ENCODE data around the gene MCEMP1. TPM values are rescaled to one million over a fixed set of nuclear protein-coding genes. Genes with fewer than 3 reads are reported as not detected.

The MCEMP1 gene
- total RNA-seq, 1 experiment from 2014 or later = not detected

DNA sequence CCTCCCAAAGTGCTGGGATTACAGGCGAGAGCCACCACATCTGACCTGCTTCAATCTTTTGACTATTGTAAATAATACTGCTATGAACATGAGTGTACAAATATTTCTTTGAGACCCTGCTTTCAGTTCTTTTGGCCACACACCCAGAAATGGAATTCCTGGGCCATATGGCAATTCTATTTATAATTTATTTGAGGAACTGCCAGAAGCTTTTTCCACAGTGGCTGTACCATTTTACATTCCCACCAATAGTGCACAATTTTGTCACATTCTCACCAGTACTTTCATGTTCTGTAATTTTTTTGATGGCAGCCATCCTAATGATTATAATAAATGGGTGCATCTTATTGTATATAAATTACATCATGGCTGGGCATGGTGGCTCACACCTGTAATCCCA, 38.8 kb downstream of the MCEMP1 start:
- Mint-ChIP-seq H3K36me3 (ENCODE audit: insufficient read depth, unreplicated experiment) (no peaks in the 10 kb centered on the region), H3K27me3 (ENCODE audit: unreplicated experiment) (peaks cover 7% of the 10 kb centered on the region), H3K4me3 (ENCODE audit: low read depth, unreplicated experiment) (no peak overlapping the region), H3K4me1 (ENCODE audit: low read depth, unreplicated experiment) (no peaks in the 10 kb centered on the region), H3K9me3 (ENCODE audit: low read depth, unreplicated experiment) (no peaks in the 10 kb centered on the region), H3K27ac (ENCODE audit: unreplicated experiment) (no peak overlapping the region)
- intact Hi-C loops (cut with micrococcal nuclease; ENCODE audit: unreplicated experiment) = no loop called here
- BruUV-seq (replicated peaks) = no TSS peak
- TF ChIP-seq, protein P1, sequence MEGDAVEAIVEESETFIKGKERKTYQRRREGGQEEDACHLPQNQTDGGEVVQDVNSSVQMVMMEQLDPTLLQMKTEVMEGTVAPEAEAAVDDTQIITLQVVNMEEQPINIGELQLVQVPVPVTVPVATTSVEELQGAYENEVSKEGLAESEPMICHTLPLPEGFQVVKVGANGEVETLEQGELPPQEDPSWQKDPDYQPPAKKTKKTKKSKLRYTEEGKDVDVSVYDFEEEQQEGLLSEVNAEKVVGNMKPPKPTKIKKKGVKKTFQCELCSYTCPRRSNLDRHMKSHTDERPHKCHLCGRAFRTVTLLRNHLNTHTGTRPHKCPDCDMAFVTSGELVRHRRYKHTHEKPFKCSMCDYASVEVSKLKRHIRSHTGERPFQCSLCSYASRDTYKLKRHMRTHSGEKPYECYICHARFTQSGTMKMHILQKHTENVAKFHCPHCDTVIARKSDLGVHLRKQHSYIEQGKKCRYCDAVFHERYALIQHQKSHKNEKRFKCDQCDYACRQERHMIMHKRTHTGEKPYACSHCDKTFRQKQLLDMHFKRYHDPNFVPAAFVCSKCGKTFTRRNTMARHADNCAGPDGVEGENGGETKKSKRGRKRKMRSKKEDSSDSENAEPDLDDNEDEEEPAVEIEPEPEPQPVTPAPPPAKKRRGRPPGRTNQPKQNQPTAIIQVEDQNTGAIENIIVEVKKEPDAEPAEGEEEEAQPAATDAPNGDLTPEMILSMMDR (IDR thresholded peaks at IDR 0.05; ENCODE audit: unreplicated experiment) = no peak
- no peak for DNase-seq
- CTCF ChIA-PET = no interaction called here

DNA sequence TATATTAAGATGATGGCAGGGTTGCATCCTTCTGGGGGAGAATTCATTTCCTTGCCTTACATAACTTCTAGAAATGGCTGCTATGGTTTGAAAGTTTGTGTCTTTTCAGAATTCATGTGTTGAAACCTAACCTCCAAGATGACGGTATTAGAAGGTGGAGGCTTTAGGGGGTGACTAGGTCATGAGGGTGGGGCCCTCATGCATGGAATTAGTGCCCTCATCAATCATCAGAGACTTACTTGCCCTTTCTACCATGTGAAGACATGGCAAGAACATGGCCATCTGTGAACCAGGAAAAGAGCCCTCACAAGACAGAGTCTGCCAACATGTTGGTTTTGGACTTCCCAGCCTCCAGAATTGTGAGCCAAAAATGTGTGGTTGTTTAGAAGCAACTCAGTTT, 39.9 kb downstream of the MCEMP1 start:
- no TSS peak for BruUV-seq (replicated peaks)

DNA sequence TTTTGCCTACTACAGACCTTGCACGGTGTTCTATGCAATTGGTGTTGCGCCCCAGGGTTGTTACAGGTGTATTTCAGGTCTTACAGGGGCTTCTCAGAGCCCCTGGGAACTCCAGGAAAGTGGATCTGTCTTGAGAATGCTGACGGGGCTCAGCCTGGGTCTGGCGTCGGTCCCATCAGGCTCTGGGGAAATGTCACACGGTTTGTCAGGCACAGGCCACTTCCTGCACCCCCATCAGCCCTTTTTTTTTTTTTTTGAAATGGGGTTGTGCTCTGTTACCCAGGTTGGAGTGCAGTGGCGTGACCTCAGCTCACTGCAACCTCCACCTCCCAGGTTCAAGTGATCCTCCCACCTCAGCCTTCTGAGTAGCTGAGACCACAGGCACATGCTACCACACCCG, 41.8 kb downstream of the MCEMP1 start:
- Mint-ChIP-seq H3K27ac (ENCODE audit: unreplicated experiment) (no peak overlapping the region), H3K36me3 (ENCODE audit: insufficient read depth, unreplicated experiment) (no peaks in the 10 kb centered on the region), H3K9me3 (ENCODE audit: low read depth, unreplicated experiment) (no peaks in the 10 kb centered on the region), H3K4me3 (ENCODE audit: low read depth, unreplicated experiment) (no peak overlapping the region), H3K4me1 (ENCODE audit: low read depth, unreplicated experiment) (no peaks in the 10 kb centered on the region), H3K27me3 (ENCODE audit: unreplicated experiment) (peaks cover 13% of the 10 kb centered on the region)
- CTCF ChIA-PET = no interaction called here
- intact Hi-C loops (cut with micrococcal nuclease; ENCODE audit: unreplicated experiment) = no loop called here
- no TSS peak for BruUV-seq (replicated peaks)
- TF ChIP-seq, protein P1 (IDR thresholded peaks at IDR 0.05; ENCODE audit: unreplicated experiment) = no peak
- no peak for DNase-seq

More for the DNA sequence above, 39.9 kb downstream of the MCEMP1 start:
- CTCF ChIA-PET = no interaction called here
- no peak overlapping the region for H3K4me3 Mint-ChIP-seq (ENCODE audit: low read depth, unreplicated experiment)
- DNase-seq = no peak
- intact Hi-C loops (cut with micrococcal nuclease; ENCODE audit: unreplicated experiment) = no loop called here
- H3K27me3 Mint-ChIP-seq (ENCODE audit: unreplicated experiment) = no peaks in the 10 kb centered on the region
- no peaks in the 10 kb centered on the region for H3K4me1 Mint-ChIP-seq (ENCODE audit: low read depth, unreplicated experiment)
- H3K9me3 Mint-ChIP-seq (ENCODE audit: low read depth, unreplicated experiment) = no peaks in the 10 kb centered on the region
- H3K27ac Mint-ChIP-seq (ENCODE audit: unreplicated experiment) = no peak overlapping the region
- TF ChIP-seq, protein P1 (IDR thresholded peaks at IDR 0.05; ENCODE audit: unreplicated experiment) = no peak
- H3K36me3 Mint-ChIP-seq (ENCODE audit: insufficient read depth, unreplicated experiment) = no peaks in the 10 kb centered on the region

DNA sequence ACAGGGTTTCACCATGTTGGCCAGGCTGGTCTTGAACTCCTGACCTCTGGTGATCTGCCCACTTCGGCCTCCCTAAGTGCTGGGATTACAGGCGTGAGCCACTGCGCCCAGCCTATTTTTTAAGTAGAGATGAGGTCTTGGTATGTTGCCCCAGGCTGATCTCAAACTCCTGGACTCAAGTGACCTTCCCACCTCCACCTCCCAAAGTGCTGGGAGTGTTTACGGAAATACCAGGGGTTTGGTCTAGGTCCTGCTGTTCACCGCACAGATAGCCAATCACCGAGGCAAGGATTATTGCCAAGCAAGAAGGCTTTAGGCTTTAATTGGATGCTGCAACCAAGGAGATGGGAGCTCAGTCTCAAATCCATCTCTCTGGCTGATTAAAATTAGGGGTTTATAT, 43.5 kb downstream of the MCEMP1 start:
- no TSS peak for BruUV-seq (replicated peaks)
- Mint-ChIP-seq H3K4me1 (ENCODE audit: low read depth, unreplicated experiment) (no peaks in the 10 kb centered on the region), H3K4me3 (ENCODE audit: low read depth, unreplicated experiment) (no peak overlapping the region), H3K27ac (ENCODE audit: unreplicated experiment) (no peak overlapping the region), H3K9me3 (ENCODE audit: low read depth, unreplicated experiment) (no peaks in the 10 kb centered on the region), H3K36me3 (ENCODE audit: insufficient read depth, unreplicated experiment) (no peaks in the 10 kb centered on the region), H3K27me3 (ENCODE audit: unreplicated experiment) (peaks cover 27% of the 10 kb centered on the region)
- no peak for DNase-seq
- intact Hi-C loops (cut with micrococcal nuclease; ENCODE audit: unreplicated experiment) = no loop called here
- TF ChIP-seq, protein P1 (IDR thresholded peaks at IDR 0.05; ENCODE audit: unreplicated experiment) = no peak
- CTCF ChIA-PET = no interaction called here
